ENCODE data around the gene GNAQ.
"Not testable (repeated sequence)": the region's sequence is repeated elsewhere in the genome, so short reads cannot be mapped to it uniquely, and the experiment has no call there.

GNAQ gene

DNA sequence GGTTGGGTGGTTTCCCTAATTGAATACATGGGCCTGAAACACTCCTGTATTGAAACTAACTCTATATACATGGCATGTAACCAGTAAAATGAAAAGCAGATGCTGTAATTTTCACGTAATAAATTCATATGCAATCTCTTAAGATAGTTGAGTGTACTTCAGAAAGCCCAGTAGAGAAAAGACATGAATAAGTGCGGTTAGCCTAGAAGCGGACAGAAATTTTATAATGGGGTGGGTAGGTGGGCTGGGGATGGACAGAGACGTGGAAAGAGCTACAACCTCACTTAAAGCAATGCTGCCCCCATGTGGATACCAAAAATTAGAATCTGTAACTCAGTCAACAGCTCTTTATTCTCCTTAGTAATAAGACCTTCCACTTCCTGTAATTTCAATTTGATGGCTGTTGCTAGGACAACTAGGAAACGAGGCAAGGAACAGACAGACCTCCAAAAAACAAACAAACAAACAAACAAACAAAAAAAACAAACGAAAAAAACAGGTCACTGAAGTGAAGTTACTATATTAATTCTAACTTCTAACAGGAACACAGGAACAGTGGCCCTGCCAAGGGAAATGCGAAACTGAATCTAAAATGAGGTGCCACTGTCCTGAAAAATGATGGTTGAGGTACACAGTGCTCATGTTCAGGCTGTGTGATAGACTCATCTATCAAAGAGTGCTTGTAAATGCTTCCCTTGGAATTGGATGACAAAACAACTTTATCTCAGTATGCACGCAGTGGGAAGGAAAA is 280.1 kb downstream of the GNAQ start:
- in situ Hi-C loops (cut with MboI; ENCODE audit: low sequenced_read_pairs), result no loop called here

DNA sequence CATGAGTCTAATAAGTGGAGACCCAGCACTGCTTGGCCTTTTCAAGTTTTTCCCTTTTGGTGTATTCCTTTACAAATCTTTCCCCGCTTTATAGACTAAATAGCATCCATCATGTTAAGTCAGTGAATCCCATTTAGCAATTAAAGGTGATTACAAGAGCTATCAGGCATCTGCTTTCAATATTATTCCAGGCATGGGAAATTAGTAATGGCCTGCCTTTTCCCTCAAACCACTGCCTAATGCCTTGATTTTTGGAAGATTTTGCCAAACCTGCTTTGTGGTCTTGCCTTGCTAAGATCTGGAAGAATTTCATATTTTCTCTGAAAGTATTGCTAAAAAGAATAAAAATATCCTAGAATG is 280.6 kb downstream of the GNAQ start:
- in situ Hi-C loops (cut with MboI; ENCODE audit: low sequenced_read_pairs), result no loop called here

GRCh38 chr9:77750284-77750683 is 281.3 kb downstream of the GNAQ start:
- in situ Hi-C loops (cut with MboI; ENCODE audit: low sequenced_read_pairs), result no loop called here

- in situ Hi-C loops (cut with MboI; ENCODE audit: low sequenced_read_pairs), result loop anchor here (25.0 kb wide), 1 partner anchor 311 kb away; no protein-coding TSS in a partner anchor
Measured at GRCh38 chr9:77748214-77748772, 283.3 kb downstream of the GNAQ start.

DNA sequence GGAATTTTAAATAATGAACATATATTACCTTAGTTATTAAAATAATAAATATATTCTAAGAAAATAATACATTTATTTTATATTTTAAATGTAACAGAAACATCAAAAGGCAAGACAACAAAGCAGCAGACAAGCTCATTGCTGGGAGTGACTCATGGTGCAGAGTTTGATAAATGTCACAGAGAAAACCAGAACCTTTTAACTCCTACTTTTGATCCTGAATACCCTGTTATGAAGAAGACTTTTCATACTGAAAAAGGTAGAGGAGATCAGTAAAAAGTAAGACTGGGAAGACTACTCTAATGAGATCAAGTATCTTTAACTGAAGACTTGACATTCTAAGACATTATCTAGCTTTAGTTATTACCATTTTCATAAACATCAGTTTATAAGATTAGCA is 284.4 kb downstream of the GNAQ start:
- in situ Hi-C loops (cut with MboI; ENCODE audit: low sequenced_read_pairs), result loop anchor here (25.0 kb wide), 1 partner anchor 310 kb away; no protein-coding TSS in a partner anchor

GRCh38 chr9:77744841-77745430 is 286.7 kb downstream of the GNAQ start:
- in situ Hi-C loops (cut with MboI; ENCODE audit: low sequenced_read_pairs), result loop anchor here (25.0 kb wide), 1 partner anchor 308 kb away; no protein-coding TSS in a partner anchor

DNA sequence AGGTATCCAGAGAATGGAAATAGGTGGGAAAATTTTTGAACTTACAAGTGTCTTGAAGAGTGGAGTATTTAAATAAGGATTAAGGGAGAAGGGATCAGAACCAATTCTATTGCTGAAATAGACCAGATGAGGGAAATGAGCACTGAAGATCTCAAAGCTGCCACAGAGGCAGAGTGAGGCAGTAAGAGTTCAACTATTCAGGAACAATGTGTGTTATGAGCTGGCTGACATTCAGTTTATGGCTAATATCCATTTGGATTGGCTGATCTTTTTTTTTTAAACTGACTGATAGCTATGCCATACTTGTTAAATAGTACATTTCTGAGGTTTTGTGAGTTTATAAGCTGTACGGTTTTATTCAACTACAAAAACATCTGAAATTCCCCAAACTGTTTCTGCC is 288.2 kb downstream of the GNAQ start:
- in situ Hi-C loops (cut with MboI; ENCODE audit: low sequenced_read_pairs), result loop anchor here (25.0 kb wide), 1 partner anchor 306 kb away; no protein-coding TSS in a partner anchor

- in situ Hi-C loops (cut with MboI; ENCODE audit: low sequenced_read_pairs), result loop anchor here (25.0 kb wide), 1 partner anchor 302 kb away; no protein-coding TSS in a partner anchor
Measured at GRCh38 chr9:77738932-77739331, 292.7 kb downstream of the GNAQ start.

DNA sequence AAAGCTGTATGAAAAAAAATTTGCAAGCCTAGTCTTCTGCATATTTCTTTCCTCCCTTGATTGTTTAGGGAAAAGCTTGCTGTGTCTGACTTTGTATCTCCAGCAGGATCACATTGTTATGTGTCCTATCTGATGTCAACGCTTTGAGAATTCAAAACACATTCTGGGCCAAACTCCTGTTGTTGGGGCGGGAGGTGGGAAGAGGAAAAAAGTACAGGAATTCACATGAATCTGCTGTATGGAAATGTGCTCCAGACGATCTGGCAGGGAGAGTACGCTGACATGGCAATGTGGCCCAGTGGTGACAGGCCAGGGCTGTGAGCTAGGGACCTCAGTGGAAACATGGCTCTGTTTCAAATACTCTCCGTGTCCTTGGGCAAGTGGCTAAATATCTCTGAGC is 296.1 kb downstream of the GNAQ start:
- in situ Hi-C loops (cut with MboI; ENCODE audit: low sequenced_read_pairs), result loop anchor here (25.0 kb wide), 1 partner anchor 298 kb away; no protein-coding TSS in a partner anchor

DNA sequence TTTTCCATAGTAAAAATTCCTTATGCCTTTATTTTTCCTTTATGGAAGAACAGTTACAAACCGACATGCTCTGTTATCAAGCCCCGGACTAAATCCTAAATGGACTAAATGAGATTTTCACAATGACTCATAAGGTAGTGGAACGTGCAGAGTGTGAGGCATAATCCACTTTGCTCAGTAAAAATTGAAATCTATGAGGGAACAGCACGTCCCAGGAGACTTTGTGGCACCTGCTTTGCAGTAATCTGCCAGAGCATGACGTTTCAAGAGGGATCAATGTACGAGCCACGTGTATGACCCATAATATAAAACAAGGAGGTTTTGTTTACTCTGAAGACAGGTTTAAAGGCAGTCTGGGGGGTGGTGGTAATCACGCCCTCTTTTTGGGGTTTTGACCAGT is 299.7 kb downstream of the GNAQ start:
- in situ Hi-C loops (cut with MboI; ENCODE audit: low sequenced_read_pairs), result loop anchor here (25.0 kb wide), 1 partner anchor 295 kb away; no protein-coding TSS in a partner anchor

DNA sequence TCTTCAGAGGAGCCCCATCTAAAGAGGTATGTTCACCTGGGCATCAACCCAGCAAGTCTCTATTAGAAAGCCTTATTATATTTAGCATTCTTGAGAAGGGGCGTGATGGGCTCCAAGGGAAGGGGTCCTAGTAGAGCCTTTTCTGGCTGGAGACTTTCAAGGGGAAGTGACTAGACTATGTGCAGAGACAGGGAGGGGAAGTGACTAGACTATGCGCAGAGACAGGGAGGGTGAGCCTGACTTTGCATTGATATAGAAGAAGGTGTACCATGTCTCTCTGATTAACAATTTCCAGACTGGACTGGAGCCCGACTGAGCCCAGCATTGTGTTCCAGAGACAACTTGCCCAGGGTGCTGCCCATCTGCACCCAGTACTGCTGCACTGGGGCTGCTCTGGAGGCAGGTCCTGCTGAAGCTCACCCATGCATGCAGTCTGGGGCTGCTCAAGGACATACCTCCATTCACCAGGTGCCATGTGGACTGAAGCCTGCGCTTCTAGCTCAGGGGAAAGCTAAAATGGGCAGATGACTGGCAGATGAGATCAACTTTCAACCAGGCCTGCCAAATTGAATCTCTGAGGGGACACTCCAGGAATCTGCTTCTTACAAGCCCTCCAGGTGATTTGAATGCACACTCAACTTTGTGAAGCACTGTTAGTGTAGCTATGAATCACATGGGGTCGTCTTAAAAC is 300.5 kb downstream of the GNAQ start:
- in situ Hi-C loops (cut with MboI; ENCODE audit: low sequenced_read_pairs), result loop anchor here (25.0 kb wide), 1 partner anchor 294 kb away; no protein-coding TSS in a partner anchor

DNA sequence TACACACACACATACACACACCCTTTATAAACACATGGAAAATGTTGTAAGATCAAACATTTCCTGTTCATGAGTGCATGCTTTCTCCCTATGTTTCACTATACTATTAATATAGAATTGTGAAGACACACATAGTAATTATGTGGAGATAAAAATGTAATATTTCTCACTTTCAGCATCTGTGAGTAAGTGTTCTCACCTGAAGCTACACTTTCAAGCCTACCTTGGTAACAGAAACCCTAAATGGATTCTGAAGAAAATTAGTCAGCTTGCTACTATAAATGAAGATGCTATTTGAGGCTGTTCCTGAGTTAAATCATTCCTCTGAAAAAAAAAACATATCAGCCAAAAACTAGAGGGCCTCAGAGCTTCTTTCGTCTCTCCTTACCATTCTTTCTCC is 302.4 kb downstream of the GNAQ start:
- in situ Hi-C loops (cut with MboI; ENCODE audit: low sequenced_read_pairs), result loop anchor here (25.0 kb wide), 1 partner anchor 292 kb away; no protein-coding TSS in a partner anchor

- in situ Hi-C loops (cut with MboI; ENCODE audit: low sequenced_read_pairs), result loop anchor here (25.0 kb wide), 1 partner anchor 290 kb away; no protein-coding TSS in a partner anchor
Measured at GRCh38 chr9:77726814-77727213, 304.8 kb downstream of the GNAQ start.

DNA sequence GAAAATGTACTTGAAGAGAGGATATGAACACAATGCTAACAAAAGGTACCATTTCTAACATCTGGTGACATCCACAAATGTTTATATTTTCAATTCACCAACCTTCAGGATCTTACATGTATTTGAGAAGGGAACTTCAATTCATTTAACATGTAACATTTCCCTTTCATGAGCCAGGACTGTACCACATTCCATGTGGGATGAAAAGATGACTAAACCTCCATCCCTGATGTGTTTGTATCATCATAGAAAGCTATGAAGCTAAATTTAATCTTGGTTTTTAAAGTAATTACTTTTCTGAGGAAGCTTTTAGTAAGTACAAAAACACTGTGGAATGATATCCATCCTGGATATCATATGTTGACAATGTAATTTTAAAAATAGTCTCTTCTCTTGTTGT is 305.3 kb downstream of the GNAQ start:
- in situ Hi-C loops (cut with MboI; ENCODE audit: low sequenced_read_pairs), result loop anchor here (25.0 kb wide), 1 partner anchor 289 kb away; no protein-coding TSS in a partner anchor

DNA sequence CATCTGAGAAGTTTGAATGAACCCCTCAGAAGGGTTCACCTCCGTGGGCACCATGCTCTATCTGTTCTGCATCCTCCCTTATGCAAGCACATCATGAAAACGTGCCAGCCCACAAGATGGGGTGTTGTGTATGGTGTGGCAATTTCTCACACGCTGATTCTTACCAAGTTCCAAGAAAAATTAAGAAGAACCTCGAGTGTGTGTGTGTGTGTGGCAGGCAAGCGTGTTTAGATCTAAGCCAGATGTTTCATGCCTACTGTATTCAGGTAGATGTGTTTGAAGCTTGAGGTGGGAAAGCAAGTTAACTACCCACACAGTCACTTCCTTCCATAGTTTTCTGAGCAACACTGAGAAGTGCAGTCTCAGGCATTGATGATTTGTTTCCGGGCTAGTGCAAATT is 305.8 kb downstream of the GNAQ start:
- in situ Hi-C loops (cut with MboI; ENCODE audit: low sequenced_read_pairs), result loop anchor here (25.0 kb wide), 1 partner anchor 289 kb away; no protein-coding TSS in a partner anchor

GRCh38 chr9:77725046-77725694 is 306.4 kb downstream of the GNAQ start:
- in situ Hi-C loops (cut with MboI; ENCODE audit: low sequenced_read_pairs), result loop anchor here (25.0 kb wide), 1 partner anchor 288 kb away; no protein-coding TSS in a partner anchor

DNA sequence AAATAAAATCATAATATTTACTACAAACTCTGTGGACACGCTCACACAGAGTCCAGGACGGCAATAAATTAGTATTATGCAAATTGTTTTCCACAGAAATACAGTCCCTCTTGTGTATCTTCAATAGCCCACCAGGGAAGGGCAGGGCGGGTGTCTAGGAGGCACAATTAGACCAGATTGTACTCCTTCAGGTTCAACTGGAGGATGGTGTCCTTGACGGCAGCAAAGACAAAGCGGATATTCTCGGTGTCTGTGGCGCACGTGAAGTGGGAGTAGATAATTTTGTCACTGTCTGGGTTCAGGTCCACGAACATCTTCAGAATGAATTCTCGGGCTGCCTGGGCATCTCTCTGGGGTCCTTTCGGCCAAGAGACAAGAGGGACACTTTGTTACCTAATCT is 310.5 kb downstream of the GNAQ start:
- in situ Hi-C loops (cut with MboI; ENCODE audit: low sequenced_read_pairs), result not testable (repeated sequence)

DNA sequence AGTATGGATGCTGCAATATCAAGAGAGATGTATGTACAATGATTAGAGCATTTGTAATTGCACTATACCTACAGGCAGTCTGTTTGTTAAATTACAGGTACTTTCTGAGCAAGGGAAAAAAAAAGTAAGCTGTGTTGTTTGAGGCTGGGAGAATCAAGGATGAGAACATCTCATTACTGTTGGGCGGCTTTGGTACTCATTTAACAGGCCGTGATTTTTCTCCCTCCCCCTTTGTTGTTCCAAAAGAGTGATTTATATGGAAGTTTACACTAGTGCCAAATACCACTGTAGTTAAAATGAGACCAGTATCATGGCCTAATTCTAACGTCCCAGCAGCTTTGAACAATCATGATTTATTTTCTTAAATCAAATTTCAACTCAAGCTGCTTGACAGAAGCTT is 312.3 kb downstream of the GNAQ start:
- in situ Hi-C loops (cut with MboI; ENCODE audit: low sequenced_read_pairs), result no loop called here

DNA sequence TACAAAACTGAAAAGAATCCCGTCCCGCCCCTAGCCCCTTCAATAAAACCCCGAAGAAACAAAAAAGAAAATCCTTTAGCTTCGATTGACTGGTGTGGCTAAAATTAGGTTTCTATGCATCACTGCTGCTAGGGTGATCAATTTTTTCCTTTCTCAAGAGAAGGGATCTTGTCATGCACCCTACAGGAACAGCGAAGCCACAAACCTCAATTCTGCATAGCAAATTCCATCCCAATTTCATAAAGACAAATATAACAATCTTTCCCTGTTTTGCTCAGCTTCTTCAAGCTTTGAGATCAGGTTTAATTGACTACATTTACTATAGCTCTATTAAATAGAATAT is 313.3 kb downstream of the GNAQ start:
- in situ Hi-C loops (cut with MboI; ENCODE audit: low sequenced_read_pairs), result not testable (repeated sequence)

DNA sequence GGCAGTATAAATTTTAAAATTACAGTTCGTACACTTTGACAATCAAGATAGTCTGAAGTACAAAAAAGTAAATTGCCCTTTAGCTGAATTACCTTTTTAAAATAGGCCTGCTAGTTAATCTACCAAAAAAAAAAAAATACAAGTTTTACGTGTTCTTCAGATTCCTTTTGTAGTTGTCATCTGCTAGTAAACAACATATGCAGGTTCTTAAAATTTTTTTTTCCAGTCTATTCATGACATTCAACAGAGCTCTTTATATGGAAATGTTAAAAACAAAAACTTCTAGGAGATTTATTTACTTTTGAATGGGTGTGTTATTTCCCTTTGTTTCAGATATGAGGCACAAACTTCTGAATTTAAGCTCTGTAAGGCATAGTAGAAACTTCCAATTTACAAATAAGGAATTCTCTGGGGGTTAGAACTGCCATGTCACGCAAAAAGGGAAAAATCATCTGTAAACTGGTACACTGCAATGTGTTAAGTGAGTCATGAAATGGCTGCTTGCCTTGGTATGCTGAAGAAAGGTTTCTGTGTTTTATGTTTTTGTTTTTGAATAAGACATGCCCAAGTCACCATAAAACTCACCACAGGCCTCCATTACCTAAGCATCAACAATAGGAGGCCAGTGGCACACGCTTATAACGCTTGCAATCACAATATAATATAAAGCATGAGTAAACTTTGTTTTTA is 313.9 kb downstream of the GNAQ start:
- in situ Hi-C loops (cut with MboI; ENCODE audit: low sequenced_read_pairs), result not testable (repeated sequence)
